MG63 (cell line): ENCODE data around the gene UBAC2. TPM values are rescaled to one million over a fixed set of nuclear protein-coding genes. Genes with fewer than 3 reads are reported as not detected.
A peak's percentile ranks its signal among the peaks of the same experiment; 100 is the strongest.

ENCODE experiments used
- DNase-seq: peaks from one replicate; pipeline ENCODE4 v3.0.0-alpha.2; 2020
- H3K27me3 ChIP-seq: fragments of 250-450 bp; sonication (Bioruptor Pico); 2 replicates; pipeline ENCODE4 v1.5.1; 2020; ENCODE audit warnings: mild to moderate bottlenecking, moderate library complexity
- H3K36me3 ChIP-seq: fragments of 250-450 bp; sonication (Bioruptor Pico); 2 replicates; pipeline ENCODE4 v1.5.1; 2020; ENCODE audit warnings: mild to moderate bottlenecking, moderate library complexity
- H3K4me3 ChIP-seq: fragments of 250-450 bp; sonication (Bioruptor Pico); 2 replicates; pipeline ENCODE4 v1.5.1; 2020; ENCODE audit warnings: mild to moderate bottlenecking, moderate library complexity
- H3K9me3 ChIP-seq: fragments of 250-450 bp; sonication (Bioruptor Pico); 2 replicates; pipeline ENCODE4 v1.5.1; 2020; ENCODE audit warnings: mild to moderate bottlenecking, moderate library complexity
- total RNA-seq: library from RNA; depleted of rRNA; stranded (reverse); fragments of >200 nt; shearing (Covaris generic); gene quantifications from 2 replicates; pipeline ENCODE4 v1.2.3, GENCODE V29; 2014; ENCODE audit warnings: low replicate concordance

The UBAC2 gene
- total RNA-seq, 1 experiment from 2014 or later, result 80.9 TPM

- H3K36me3 ChIP-seq, result no peaks in the 10 kb centered on the region
- no peaks in the 10 kb centered on the region for H3K9me3 ChIP-seq
- H3K27me3 ChIP-seq, result no peaks in the 10 kb centered on the region
- no peak for DNase-seq
- H3K4me3 ChIP-seq, result no peak overlapping the region
These were observed 100.6 kb downstream of the UBAC2 start for GRCh38 chr13:99301056-99301838.

GRCh38 chr13:99301913-99302636, 101.4 kb downstream of the UBAC2 start:
- no peaks in the 10 kb centered on the region for H3K9me3 ChIP-seq
- no peaks in the 10 kb centered on the region for H3K36me3 ChIP-seq
- H3K4me3 ChIP-seq, result no peak overlapping the region
- no peaks in the 10 kb centered on the region for H3K27me3 ChIP-seq
- no peak for DNase-seq

- H3K4me3 ChIP-seq, result no peak overlapping the region
- DNase-seq, result no peak
- H3K27me3 ChIP-seq, result no peaks in the 10 kb centered on the region
- no peaks in the 10 kb centered on the region for H3K9me3 ChIP-seq
- no peaks in the 10 kb centered on the region for H3K36me3 ChIP-seq
These were observed 102.2 kb downstream of the UBAC2 start for GRCh38 chr13:99302637-99303505.

GRCh38 chr13:99303863-99304521, 103.3 kb downstream of the UBAC2 start:
- DNase-seq, result no peak
- no peaks in the 10 kb centered on the region for H3K36me3 ChIP-seq
- no peaks in the 10 kb centered on the region for H3K27me3 ChIP-seq
- H3K4me3 ChIP-seq, result no peak overlapping the region
- no peaks in the 10 kb centered on the region for H3K9me3 ChIP-seq

- no peaks in the 10 kb centered on the region for H3K27me3 ChIP-seq
These were observed 103.9 kb downstream of the UBAC2 start for GRCh38 chr13:99304541-99304940.

GRCh38 chr13:99305158-99305557, 104.5 kb downstream of the UBAC2 start:
- H3K9me3 ChIP-seq, result no peaks in the 10 kb centered on the region
- H3K27me3 ChIP-seq, result no peaks in the 10 kb centered on the region
- no peak for DNase-seq

More at GRCh38 chr13:99304541-99304940, 103.9 kb downstream of the UBAC2 start:
- Histone ChIP-seq H3K9me3 (no peaks in the 10 kb centered on the region), H3K4me3 (no peak overlapping the region), H3K36me3 (no peaks in the 10 kb centered on the region)
- no peak for DNase-seq

GRCh38 chr13:99305566-99305965, 104.9 kb downstream of the UBAC2 start:
- no peak for DNase-seq
- Histone ChIP-seq H3K4me3 (no peak overlapping the region), H3K27me3 (no peaks in the 10 kb centered on the region), H3K9me3 (no peaks in the 10 kb centered on the region), H3K36me3 (no peaks in the 10 kb centered on the region)

More at GRCh38 chr13:99305158-99305557, 104.5 kb downstream of the UBAC2 start:
- no peaks in the 10 kb centered on the region for H3K36me3 ChIP-seq
- H3K4me3 ChIP-seq, result no peak overlapping the region

GRCh38 chr13:99307247-99307646, 106.6 kb downstream of the UBAC2 start, which contains the start of gene GPR183:
GPR183 (minus strand) TSS chr13:99307399; CDS start chr13:99296145, 11,254 bp downstream.
- H3K4me3 ChIP-seq, result no peak within 1 kb of the TSS
- no peaks in the 10 kb centered on the region for H3K9me3 ChIP-seq
- H3K36me3 ChIP-seq, result no peaks in the 10 kb centered on the region; the same call in 1 of the 2 replicates
- no peaks in the 10 kb centered on the region for H3K27me3 ChIP-seq
- no peak for DNase-seq

GRCh38 chr13:99307648-99308339, 107.1 kb downstream of the UBAC2 start:
- H3K36me3 ChIP-seq, result no peaks in the 10 kb centered on the region; the same call in 1 of the 2 replicates
- H3K27me3 ChIP-seq, result no peaks in the 10 kb centered on the region
- peak; percentile 67 for DNase-seq
- no peak overlapping the region for H3K4me3 ChIP-seq
- no peaks in the 10 kb centered on the region for H3K9me3 ChIP-seq

GRCh38 chr13:99308471-99309087, 107.9 kb downstream of the UBAC2 start:
- H3K36me3 ChIP-seq, result no peaks in the 10 kb centered on the region; the same call in 1 of the 2 replicates
- DNase-seq, result no peak
- no peaks in the 10 kb centered on the region for H3K27me3 ChIP-seq
- no peaks in the 10 kb centered on the region for H3K9me3 ChIP-seq
- no peak overlapping the region for H3K4me3 ChIP-seq

GRCh38 chr13:99310382-99311031, 109.9 kb downstream of the UBAC2 start:
- no peaks in the 10 kb centered on the region for H3K9me3 ChIP-seq
- DNase-seq, result no peak
- no peaks in the 10 kb centered on the region for H3K27me3 ChIP-seq
- H3K4me3 ChIP-seq, result no peak overlapping the region
- peaks cover 7% of the 10 kb centered on the region for H3K36me3 ChIP-seq

GRCh38 chr13:99311137-99311536, 110.5 kb downstream of the UBAC2 start:
- Histone ChIP-seq H3K36me3 (peaks cover 7% of the 10 kb centered on the region), H3K4me3 (no peak overlapping the region), H3K9me3 (no peaks in the 10 kb centered on the region), H3K27me3 (no peaks in the 10 kb centered on the region)
- DNase-seq, result no peak

- H3K9me3 ChIP-seq, result no peaks in the 10 kb centered on the region
- no peak for DNase-seq
- no peaks in the 10 kb centered on the region for H3K27me3 ChIP-seq
- peaks cover 7% of the 10 kb centered on the region for H3K36me3 ChIP-seq
- H3K4me3 ChIP-seq, result no peak overlapping the region
These were observed 111.3 kb downstream of the UBAC2 start for GRCh38 chr13:99311748-99312492.

GRCh38 chr13:99312493-99312883, 111.8 kb downstream of the UBAC2 start:
- peak; percentile 90 for DNase-seq
- Histone ChIP-seq H3K9me3 (no peaks in the 10 kb centered on the region), H3K27me3 (no peaks in the 10 kb centered on the region), H3K36me3 (peaks cover 7% of the 10 kb centered on the region), H3K4me3 (no peak overlapping the region)
